H1 (cell line): ENCODE results near the gene GPBP1L1. TPM values are rescaled to one million over a fixed set of nuclear protein-coding genes. Genes with fewer than 3 reads are reported as not detected.

Source experiments
- CTCF ChIA-PET: fragments of 300-600 bp; sonication (Branson Sonifier 250); formaldehyde crosslinking; loops from one replicate; lab custom pipeline; 2021; ENCODE audit not compliant: partially characterized antibody; lab: Charles Lee
- POLR2A ChIA-PET: fragments of 300-600 bp; sonication (Branson Sonifier 250); formaldehyde crosslinking; loops from one replicate; lab custom pipeline; 2021; ENCODE audit warnings: inconsistent platforms; ENCODE audit not compliant: partially characterized antibody; lab: Charles Lee
- DNase-seq, 2 experiments: peaks; one replicate each; pipeline versions ENCODE4 v3.0.0 to v3.0.0-alpha.2; 2010 to 2022; ENCODE audit warnings: low spot score in 2 of 2, low read depth in 1 of 2, mixed read lengths in 1 of 2
- FAIRE-seq: peaks from 2 replicates; lab custom pipeline; 2011; peaks lifted over from hg19 to GRCh38; lab: Jason Lieb, UNC
- H2AFZ ChIP-seq: 2 replicates; pipeline ENCODE4 v1.8.1; 2012; ENCODE audit warnings: low read length, inconsistent platforms
- H2AK5ac ChIP-seq: 2 replicates; pipeline ENCODE4 v1.6.1; 2013; ENCODE audit warnings: low read depth, low read length
- H2BK120ac ChIP-seq: replicated peaks from 2 replicates; pipeline ENCODE3; 2013; ENCODE audit warnings: low read depth, low read length, inconsistent platforms
- H2BK12ac ChIP-seq: 2 replicates; pipeline ENCODE4 v1.6.1; 2013; ENCODE audit warnings: low read depth, low read length
- H2BK15ac ChIP-seq: 2 replicates; pipeline ENCODE4 v1.6.1; 2013; ENCODE audit warnings: low read length
- H2BK20ac ChIP-seq: 2 replicates; pipeline ENCODE4 v1.6.1; 2013; ENCODE audit warnings: low read length
- H2BK5ac ChIP-seq: 2 replicates; pipeline ENCODE4 v1.6.1; 2013; ENCODE audit warnings: low read depth, low read length
- H3K14ac ChIP-seq: 2 replicates; pipeline ENCODE4 v1.6.1; 2013; ENCODE audit warnings: inconsistent platforms; ENCODE audit not compliant: insufficient read length
- H3K18ac ChIP-seq: 2 replicates; pipeline ENCODE4 v1.6.1; 2013; ENCODE audit warnings: low read length; ENCODE audit errors: extremely low read depth
- H3K23ac ChIP-seq: 2 replicates; pipeline ENCODE4 v1.6.1; 2013; ENCODE audit warnings: inconsistent platforms; ENCODE audit not compliant: insufficient read length
- H3K23me2 ChIP-seq: 2 replicates; pipeline ENCODE4 v1.6.1; 2013; ENCODE audit warnings: low read depth, low read length
- H3K27ac ChIP-seq: 2 replicates; pipeline ENCODE4 v1.6.1; 2011; ENCODE audit warnings: low read depth, low read length, inconsistent platforms
- H3K27me3 ChIP-seq, 4 experiments: replicated peaks in 1 of 4; 1 replicate in 1 of 4; 2 replicates in 3 of 4; pipeline versions ENCODE4 v1.6.1 to v1.8.1; 2011 to 2013; ENCODE audit warnings: low read length in 3 of 4, mild to moderate bottlenecking in 3 of 4, inconsistent platforms in 2 of 4, mixed read lengths in 2 of 4, moderate library complexity in 1 of 4; ENCODE audit not compliant: control insufficient read depth in 3 of 4, insufficient read depth in 3 of 4; ENCODE audit errors: extremely low read depth in 1 of 4
- H3K36me3 ChIP-seq, 4 experiments: 2 replicates each; pipeline versions ENCODE4 v1.6.1 to v1.8.1; 2011 to 2013; ENCODE audit warnings: mild to moderate bottlenecking in 4 of 4, low read length in 3 of 4, moderate library complexity in 2 of 4, control low read depth in 1 of 4, inconsistent platforms in 1 of 4; ENCODE audit not compliant: insufficient read depth in 4 of 4, control insufficient read depth in 2 of 4
- H3K4ac ChIP-seq: replicated peaks from 2 replicates; pipeline ENCODE3; 2013; ENCODE audit warnings: low read length, low read depth, mixed read lengths, inconsistent platforms; ENCODE audit not compliant: insufficient read length
- H3K4me1 ChIP-seq, 4 experiments: replicated peaks in 1 of 4; 1 replicate in 1 of 4; 2 replicates in 3 of 4; pipeline versions ENCODE4 v1.6.1 to v1.8.1; 2011 to 2013; ENCODE audit warnings: low read length in 3 of 4, inconsistent platforms in 2 of 4, mixed read lengths in 1 of 4; ENCODE audit not compliant: insufficient read depth in 4 of 4, control insufficient read depth in 3 of 4
- H3K4me2 ChIP-seq, 2 experiments: 2 replicates each; pipeline versions ENCODE4 v1.6.1 to v1.8.1; 2011 to 2013; ENCODE audit warnings: low read depth in 2 of 2, low read length in 2 of 2, control low read depth in 1 of 2, inconsistent platforms in 1 of 2, mild to moderate bottlenecking in 1 of 2; ENCODE audit not compliant: insufficient read depth in 1 of 2
- H3K4me3 ChIP-seq, 4 experiments: fragments of 200-600, 300-600 bp in 1 of 4; sonication (generic), shearing (Covaris generic), sonication (Bioruptor Twin) in 1 of 4; 2 replicates each; pipeline versions ENCODE4 v1.5.1 to v1.8.1; 2011 to 2016; ENCODE audit warnings: low read length in 4 of 4, low read depth in 3 of 4, control low read depth in 2 of 4, inconsistent platforms in 2 of 4, mild to moderate bottlenecking in 2 of 4, mixed read lengths in 1 of 4, moderate library complexity in 1 of 4; ENCODE audit not compliant: insufficient read depth in 2 of 4; ENCODE audit errors: extremely low read depth in 1 of 4
- H3K56ac ChIP-seq: replicated peaks from 2 replicates; pipeline ENCODE3; 2013; ENCODE audit warnings: low read depth, mild to moderate bottlenecking, mixed read lengths, low read length, inconsistent platforms; ENCODE audit not compliant: insufficient read length
- H3K79me1 ChIP-seq: 2 replicates; pipeline ENCODE4 v1.6.1; 2013; ENCODE audit warnings: low read depth, low read length, control low read depth
- H3K79me2 ChIP-seq, 2 experiments: 2 replicates each; pipeline versions ENCODE4 v1.6.1 to v1.8.1; 2012 to 2013; ENCODE audit warnings: low read length in 2 of 2, mild to moderate bottlenecking in 2 of 2, inconsistent platforms in 1 of 2; ENCODE audit not compliant: insufficient read depth in 2 of 2, control insufficient read depth in 1 of 2
- H3K9ac ChIP-seq, 4 experiments: replicated peaks in 1 of 4; 1 replicate in 1 of 4; 2 replicates in 3 of 4; pipeline versions ENCODE4 v1.6.1 to v1.8.1; 2011 to 2013; ENCODE audit warnings: low read depth in 3 of 4, low read length in 3 of 4, control low read depth in 2 of 4, mild to moderate bottlenecking in 2 of 4, moderate library complexity in 2 of 4, inconsistent platforms in 1 of 4; ENCODE audit errors: extremely low read depth in 1 of 4
- H3K9me3 ChIP-seq, 2 experiments: 2 replicates each; pipeline versions ENCODE4 v1.6.1 to v1.8.1; 2012 to 2013; ENCODE audit warnings: mild to moderate bottlenecking in 2 of 2, moderate library complexity in 2 of 2, control low read depth in 1 of 2, inconsistent platforms in 1 of 2, low read depth in 1 of 2, low read length in 1 of 2, mixed read lengths in 1 of 2; ENCODE audit not compliant: insufficient read depth in 2 of 2
- H4K20me1 ChIP-seq, 2 experiments: replicated peaks in 1 of 2; 2 replicates each; pipeline versions ENCODE3 to v1.8.1; 2011 to 2013; ENCODE audit warnings: inconsistent platforms in 2 of 2, low read length in 2 of 2, mild to moderate bottlenecking in 1 of 2; ENCODE audit not compliant: insufficient read depth in 2 of 2, control insufficient read depth in 1 of 2
- H4K5ac ChIP-seq: 2 replicates; pipeline ENCODE4 v1.6.1; 2013; ENCODE audit warnings: low read length, low read depth, mixed read lengths, inconsistent platforms; ENCODE audit not compliant: insufficient read length
- H4K8ac ChIP-seq: 2 replicates; pipeline ENCODE4 v1.8.0; 2013; ENCODE audit warnings: mild to moderate bottlenecking, moderate library complexity, low read length, inconsistent platforms; ENCODE audit not compliant: insufficient read depth; ENCODE audit errors: extremely low read depth
- H4K91ac ChIP-seq: replicated peaks from 2 replicates; pipeline ENCODE3; 2013; ENCODE audit warnings: low read length, mixed read lengths, inconsistent platforms; ENCODE audit not compliant: insufficient read length
- PHF8 ChIP-seq: fragments of 200-600 bp; sonication (generic); conservative IDR thresholded peaks from 2 replicates; pipeline ENCODE4 v1.7.1; 2012; ENCODE audit warnings: low read depth, mild to moderate bottlenecking, inconsistent platforms, low read length, moderate library complexity
- RAD21 ChIP-seq, 2 experiments: IDR thresholded peaks in 1 of 2; conservative IDR thresholded peaks in 1 of 2; 2 replicates each; pipeline ENCODE4 v1.6.1; 2011; ENCODE audit warnings: low read depth in 2 of 2, low read length in 2 of 2, improper control_type of control experiment in 1 of 2, inconsistent platforms in 1 of 2, mild to moderate bottlenecking in 1 of 2, moderate library complexity in 1 of 2
- WGBS, 2 experiments: shearing (Covaris generic) in 1 of 2; methylation state at CpG; one replicate each; pipeline versions ENCODE4 v1.1.6 to v1.1.7; 2013 to 2015; ENCODE audit warnings: low lambda C conversion rate in 2 of 2, mixed read lengths in 2 of 2, inconsistent platforms in 1 of 2, low coverage in 1 of 2, missing lambda C conversion rate in 1 of 2; ENCODE audit not compliant: insufficient replicate concordance in 2 of 2, insufficient coverage in 1 of 2, insufficient read length in 1 of 2; ENCODE audit errors: extremely low coverage in 1 of 2, missing lambda C conversion rate in 1 of 2; 5-methylcytosine and 5-hydroxymethylcytosine counted together
- polyA plus RNA-seq, 7 experiments: library from polyadenylated mRNA; depleted of rRNA in 3 of 7; stranded (reverse) in 5 of 7; unstranded in 2 of 7; fragments of >200 nt in 5 of 7; fragments of 200-250 nt in 2 of 7; gene quantifications; 1 replicate in 5 of 7; 2 replicates in 1 of 7; 4 replicates in 1 of 7; pipeline versions ENCODE4 v1.2.1 to v1.2.3, GENCODE V29; 2011 to 2013; ENCODE audit warnings: missing spikeins in 2 of 7, mixed read lengths in 2 of 7
- total RNA-seq: library from RNA; stranded (reverse); fragmentation: NEBNext Ultra II Directional; extraction: Animal tissue kit (Norgen Biotek cat#: 25700); gene quantifications from 2 replicates; pipeline ENCODE4 v1.2.1, GENCODE V29; 2021
- TF ChIP-seq, protein P1 (sequence below), 3 experiments: IDR thresholded peaks; 1 replicate in 2 of 3; 2 replicates in 1 of 3; pipeline versions ENCODE4 v1.5.1 to v1.6.1; 2011; ENCODE audit warnings: low read length in 3 of 3, mild to moderate bottlenecking in 3 of 3, inconsistent platforms in 2 of 3, low read depth in 1 of 3, moderate library complexity in 1 of 3; ENCODE audit not compliant: insufficient read depth in 1 of 3; ENCODE audit errors: control extremely low read depth in 1 of 3

GPBP1L1 gene
- total and polyA plus RNA-seq, 2 of the 8 experiments (the other 6 are each of a cell fraction or from before 2014, with no cell fraction given): 70.1 to 119 TPM

DNA sequence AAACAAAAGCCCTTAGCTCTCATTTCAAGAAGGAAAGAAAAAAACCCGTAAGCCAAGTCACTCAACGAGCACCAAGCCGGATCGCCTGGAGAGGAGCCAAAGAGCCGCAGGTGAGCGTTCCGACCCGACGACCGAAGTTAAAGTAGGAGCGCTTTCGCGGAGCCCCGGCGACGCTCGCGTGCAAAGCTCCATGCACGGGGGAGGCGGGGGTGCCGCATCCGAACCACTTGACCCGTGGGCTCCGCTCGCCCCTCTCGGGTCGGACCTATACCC lies 382 bp downstream of the GPBP1L1 start:
- TF ChIP-seq RAD21 (IDR thresholded peaks at IDR 0.05 in 1 of 2, conservative IDR thresholded peaks at IDR 0.05 in 1 of 2; ENCODE audit: low read depth in 2 of 2, low read length in 2 of 2) (peak; percentile 18 to 29; a peak in 2 of 4 replicates), PHF8 (no peak)
- TF ChIP-seq, protein P1, sequence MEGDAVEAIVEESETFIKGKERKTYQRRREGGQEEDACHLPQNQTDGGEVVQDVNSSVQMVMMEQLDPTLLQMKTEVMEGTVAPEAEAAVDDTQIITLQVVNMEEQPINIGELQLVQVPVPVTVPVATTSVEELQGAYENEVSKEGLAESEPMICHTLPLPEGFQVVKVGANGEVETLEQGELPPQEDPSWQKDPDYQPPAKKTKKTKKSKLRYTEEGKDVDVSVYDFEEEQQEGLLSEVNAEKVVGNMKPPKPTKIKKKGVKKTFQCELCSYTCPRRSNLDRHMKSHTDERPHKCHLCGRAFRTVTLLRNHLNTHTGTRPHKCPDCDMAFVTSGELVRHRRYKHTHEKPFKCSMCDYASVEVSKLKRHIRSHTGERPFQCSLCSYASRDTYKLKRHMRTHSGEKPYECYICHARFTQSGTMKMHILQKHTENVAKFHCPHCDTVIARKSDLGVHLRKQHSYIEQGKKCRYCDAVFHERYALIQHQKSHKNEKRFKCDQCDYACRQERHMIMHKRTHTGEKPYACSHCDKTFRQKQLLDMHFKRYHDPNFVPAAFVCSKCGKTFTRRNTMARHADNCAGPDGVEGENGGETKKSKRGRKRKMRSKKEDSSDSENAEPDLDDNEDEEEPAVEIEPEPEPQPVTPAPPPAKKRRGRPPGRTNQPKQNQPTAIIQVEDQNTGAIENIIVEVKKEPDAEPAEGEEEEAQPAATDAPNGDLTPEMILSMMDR (IDR thresholded peaks at IDR 0.05; ENCODE audit: control extremely low read depth in 1 of 3, insufficient read depth in 1 of 3, low read depth in 1 of 3, low read length in 3 of 3): peak in 1 of 3 experiments; percentile 2; a peak in 2 of 4 replicates
- Histone ChIP-seq H3K79me2 (peaks cover 21 to 84% of the 10 kb centered on the region in 2 experiments), H3K4me3 (peak overlapping the region; percentile 96 to 99 (median 98)), H4K20me1 (peaks cover 2 to 5% of the 10 kb centered on the region in 2 experiments), H4K8ac (peak overlapping the region; percentile 99; the same call in 1 of the 2 replicates), H3K36me3 (peaks cover 0 to 6% (median 0%) of the 10 kb centered on the region in 4 experiments; a peak in 2 of 8 replicates), H3K79me1 (no peaks in the 10 kb centered on the region), H2AFZ (peak overlapping the region; percentile 58; the same call in 1 of the 2 replicates), H3K27me3 (no peaks in the 10 kb centered on the region), H2BK15ac (no peak overlapping the region), H3K56ac (peak overlapping the region; percentile 63), H2BK12ac (no peak overlapping the region), H3K23ac (no peak overlapping the region), H2BK5ac (peak overlapping the region; percentile 98), H3K27ac (peak overlapping the region; percentile 93), H4K91ac (peak overlapping the region; percentile 63), H4K5ac (peak overlapping the region; percentile 69), H2BK120ac (no peak overlapping the region), H2BK20ac (no peak overlapping the region), H3K9ac (peak overlapping the region; percentile 91 to 99 (median 98)), H3K4me1 (peaks cover 0 to 6% (median under 1%) of the 10 kb centered on the region in 4 experiments; a peak in 5 of 7 replicates), H3K18ac (peak overlapping the region; percentile 97), H3K9me3 (no peaks in the 10 kb centered on the region), H3K4me2 (peak overlapping the region; percentile 60 to 97; a peak in 3 of 4 replicates), H3K14ac (no peak overlapping the region), H2AK5ac (peak overlapping the region; percentile 70; the same call in 1 of the 2 replicates), H3K4ac (no peak overlapping the region), H3K23me2 (peaks cover 7% of the 10 kb centered on the region)
- CTCF ChIA-PET: interaction anchor here (1.0 kb wide), 1 partner anchor 11 kb away, joined by 3 read pairs; no protein-coding TSS in a partner anchor
- FAIRE-seq: no peak
- DNase-seq: no peak
- POLR2A ChIA-PET: interaction anchor here (0.6 to 2.6 kb wide), 30 partner anchors 9 to 559 kb away, joined by 3 to 20 read pairs (median 4); partner anchors contain the start of genes CCDC163, CCDC17, MMACHC and NASP
- WGBS, 2 experiments: 4% methylated on average over 27 of the region's 27 CpGs; no CpG with 5 or more reads in 1 of the 2 experiments
